Body of pancreas (tissue), 4 donors: ENCODE results near the gene RPL5. TPM values are rescaled to one million over a fixed set of nuclear protein-coding genes. Genes with fewer than 3 reads are reported as not detected.
A peak's percentile ranks its signal among the peaks of the same experiment; 100 is the strongest.

ENCODE experiments used
- ATAC-seq: fragments of 150-250 bp; one replicate; pipeline ENCODE4 v1.9.1; 2016
- DNase-seq, 4 donors: peaks; one replicate each; pipeline ENCODE4 v3.0.0-alpha.2; 2019
- H3K27ac ChIP-seq, 4 donors: fragments of 200-600 bp; sonication (generic); 1 replicate in 3 of 4; 2 replicates in 1 of 4; pipeline versions ENCODE4 v1.5.1 to v1.6.1; 2016 to 2019; ENCODE audit warnings: mild to moderate bottlenecking in 1 of 4, mixed read lengths in 1 of 4, moderate library complexity in 1 of 4
- H3K27me3 ChIP-seq, 2 donors: fragments of 200-600 bp; sonication (generic); one replicate each; pipeline ENCODE4 v1.6.0; 2016; ENCODE audit warnings: mild to moderate bottlenecking in 1 of 2
- H3K36me3 ChIP-seq, 2 donors: fragments of 200-600 bp; sonication (generic); replicated peaks in 1 of 2; 2 replicates each; pipeline ENCODE4 v1.5.1; 2016; ENCODE audit warnings: low read depth in 2 of 2; ENCODE audit not compliant: insufficient read depth in 1 of 2
- H3K4me1 ChIP-seq: fragments of 200-600 bp; sonication (generic); one replicate; pipeline ENCODE4 v1.6.0; 2016
- H3K4me3 ChIP-seq, 2 donors: fragments of 200-600 bp; sonication (generic); 1 replicate in 1 of 2; 2 replicates in 1 of 2; pipeline ENCODE4 v1.5.1; 2016 to 2019
- H3K9me3 ChIP-seq, 3 donors: fragments of 200-600 bp; sonication (generic); 1 replicate in 2 of 3; 2 replicates in 1 of 3; pipeline ENCODE4 v1.5.1; 2016
- POLR2A ChIP-seq, 3 donors: fragments of 450-650 bp; IDR thresholded peaks; one replicate each; pipeline ENCODE4 v1.6.1; 2016; ENCODE audit warnings: antibody characterized with exemption in 3 of 3, mild to moderate bottlenecking in 2 of 3
- WGBS, 2 donors: methylation state at CpG; one replicate each; pipeline ENCODE4 v1.1.5; 2017; 5-methylcytosine and 5-hydroxymethylcytosine counted together
- intact Hi-C: fragments of 100-400 bp; cut with DNase I; formaldehyde crosslinking; loops from one replicate; pipeline ENCODE4 v1.15.1; 2023
- total RNA-seq, 2 donors: library from RNA; depleted of rRNA; stranded (reverse); fragments of >200 nt; gene quantifications; one replicate each; pipeline ENCODE4 v1.1.0, GENCODE V29; 2016
- TF ChIP-seq, protein P1 (sequence below), 7 experiments: fragments of 450-650 bp in 4 of 7; fragments of 200-600 bp in 3 of 7; sonication (generic) in 3 of 7; IDR thresholded peaks; one replicate each; pipeline ENCODE4 v1.5.1; 2016 to 2019; ENCODE audit warnings: antibody characterized with exemption in 7 of 7

The RPL5 gene
- total RNA-seq, 2 donors from 2014 or later, result 979 to 1,023 TPM

DNA sequence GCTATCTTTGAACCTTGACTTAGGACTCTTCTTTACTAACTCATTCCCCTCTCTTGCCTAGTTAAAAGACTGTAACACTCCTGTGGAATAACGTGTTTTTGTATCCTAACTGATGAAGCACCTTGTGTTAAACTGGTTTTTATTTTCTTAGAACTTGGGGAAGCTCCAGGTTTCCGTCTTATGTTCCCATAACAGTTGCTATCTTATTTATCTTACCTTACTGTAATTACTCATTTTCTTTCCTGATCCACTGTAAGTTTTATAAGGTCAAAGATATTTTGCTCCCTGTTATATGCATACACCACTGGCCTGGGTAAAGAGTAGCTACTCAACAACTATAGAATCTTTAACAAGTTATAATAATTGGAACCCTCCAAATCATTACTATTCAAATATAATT, 43.1 kb downstream of the RPL5 start:
- H3K27ac ChIP-seq, result no peak overlapping the region
- no peak overlapping the region for H3K4me3 ChIP-seq
- no peaks in the 10 kb centered on the region for H3K27me3 ChIP-seq
- intact Hi-C loops, result no loop called here
- H3K36me3 ChIP-seq, result no peaks in the 10 kb centered on the region
- WGBS, 2 donors, result 54% methylated on average over 2 of the region's 2 CpGs
- TF ChIP-seq, protein P1, sequence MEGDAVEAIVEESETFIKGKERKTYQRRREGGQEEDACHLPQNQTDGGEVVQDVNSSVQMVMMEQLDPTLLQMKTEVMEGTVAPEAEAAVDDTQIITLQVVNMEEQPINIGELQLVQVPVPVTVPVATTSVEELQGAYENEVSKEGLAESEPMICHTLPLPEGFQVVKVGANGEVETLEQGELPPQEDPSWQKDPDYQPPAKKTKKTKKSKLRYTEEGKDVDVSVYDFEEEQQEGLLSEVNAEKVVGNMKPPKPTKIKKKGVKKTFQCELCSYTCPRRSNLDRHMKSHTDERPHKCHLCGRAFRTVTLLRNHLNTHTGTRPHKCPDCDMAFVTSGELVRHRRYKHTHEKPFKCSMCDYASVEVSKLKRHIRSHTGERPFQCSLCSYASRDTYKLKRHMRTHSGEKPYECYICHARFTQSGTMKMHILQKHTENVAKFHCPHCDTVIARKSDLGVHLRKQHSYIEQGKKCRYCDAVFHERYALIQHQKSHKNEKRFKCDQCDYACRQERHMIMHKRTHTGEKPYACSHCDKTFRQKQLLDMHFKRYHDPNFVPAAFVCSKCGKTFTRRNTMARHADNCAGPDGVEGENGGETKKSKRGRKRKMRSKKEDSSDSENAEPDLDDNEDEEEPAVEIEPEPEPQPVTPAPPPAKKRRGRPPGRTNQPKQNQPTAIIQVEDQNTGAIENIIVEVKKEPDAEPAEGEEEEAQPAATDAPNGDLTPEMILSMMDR (IDR thresholded peaks at IDR 0.05), result no peak
- TF ChIP-seq POLR2A (IDR thresholded peaks at IDR 0.05), result no peak
- no peaks in the 10 kb centered on the region for H3K9me3 ChIP-seq
- H3K4me1 ChIP-seq, result peaks cover 11% of the 10 kb centered on the region
- ATAC-seq (no peak), DNase-seq (no peak)

DNA sequence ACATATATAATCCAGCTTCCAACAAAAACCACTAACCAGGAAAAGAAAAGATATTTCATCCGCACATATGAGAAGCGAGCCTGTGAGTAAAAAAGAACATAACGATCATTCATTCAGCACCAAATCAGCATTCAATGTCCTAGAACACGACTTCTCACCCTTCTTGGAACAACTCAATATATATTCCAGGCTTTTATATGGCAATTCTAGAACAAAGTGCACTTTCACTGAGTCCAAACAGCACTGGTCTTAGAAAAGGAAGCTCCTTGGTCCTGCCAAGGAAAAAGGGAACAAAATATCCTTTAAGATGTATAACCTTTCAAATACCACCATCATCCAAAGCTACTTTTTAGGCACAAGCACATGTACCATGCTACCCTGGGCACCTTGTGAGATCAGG, 44.5 kb downstream of the RPL5 start:
- 95 to 96% methylated on average over 4 of the region's 4 CpGs for WGBS, 2 donors
- H3K27me3 ChIP-seq, result no peaks in the 10 kb centered on the region
- no peak overlapping the region for H3K4me3 ChIP-seq
- intact Hi-C loops, result no loop called here
- ATAC-seq (no peak), DNase-seq (no peak)
- H3K27ac ChIP-seq, result no peak overlapping the region
- peaks cover 11% of the 10 kb centered on the region for H3K4me1 ChIP-seq
- H3K36me3 ChIP-seq, result no peaks in the 10 kb centered on the region
- H3K9me3 ChIP-seq, result no peaks in the 10 kb centered on the region
- TF ChIP-seq, protein P1 (IDR thresholded peaks at IDR 0.05), result no peak
- TF ChIP-seq POLR2A (IDR thresholded peaks at IDR 0.05), result no peak

DNA sequence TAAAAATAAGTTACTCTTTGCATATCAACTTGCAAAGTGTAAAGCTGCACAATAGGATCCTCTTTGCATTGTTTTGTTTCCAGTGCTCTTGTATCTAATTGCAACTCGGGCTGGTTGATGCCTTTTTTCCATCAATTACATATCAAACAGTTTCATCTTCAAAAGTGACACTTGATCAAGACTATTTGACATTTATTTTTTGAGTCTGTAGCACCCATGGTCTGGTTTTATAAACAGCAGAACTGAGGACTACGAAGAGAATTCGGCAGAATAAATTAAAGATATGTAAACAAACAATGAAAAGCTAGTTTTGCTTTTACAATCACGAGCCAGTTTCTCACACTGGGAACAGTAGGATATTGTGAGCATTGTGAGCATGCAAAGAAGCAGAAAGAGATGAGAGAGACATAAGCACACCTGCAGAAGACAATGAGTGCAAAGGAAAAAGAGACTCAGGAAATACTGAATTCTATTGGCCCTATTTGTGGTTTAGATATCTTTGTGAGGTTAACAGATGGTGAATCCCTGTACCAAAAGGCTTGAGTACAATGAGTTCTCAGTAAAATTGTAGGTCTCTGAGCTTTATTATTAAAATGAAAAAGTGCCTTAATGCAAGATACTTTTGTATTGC, 45.4 kb downstream of the RPL5 start:
- 15% methylated on average over 4 of the region's 4 CpGs for WGBS, 2 donors
- Histone ChIP-seq H3K36me3 (no peaks in the 10 kb centered on the region), H3K27me3 (no peaks in the 10 kb centered on the region), H3K9me3 (no peaks in the 10 kb centered on the region), H3K27ac (no peak overlapping the region), H3K4me3 (no peak overlapping the region), H3K4me1 (peaks cover 11% of the 10 kb centered on the region)
- DNase-seq, result no peak
- intact Hi-C loops, result no loop called here
- TF ChIP-seq, protein P1 (IDR thresholded peaks at IDR 0.05), result no peak
- no peak for TF ChIP-seq POLR2A (IDR thresholded peaks at IDR 0.05)
- peak; percentile 48 for ATAC-seq

DNA sequence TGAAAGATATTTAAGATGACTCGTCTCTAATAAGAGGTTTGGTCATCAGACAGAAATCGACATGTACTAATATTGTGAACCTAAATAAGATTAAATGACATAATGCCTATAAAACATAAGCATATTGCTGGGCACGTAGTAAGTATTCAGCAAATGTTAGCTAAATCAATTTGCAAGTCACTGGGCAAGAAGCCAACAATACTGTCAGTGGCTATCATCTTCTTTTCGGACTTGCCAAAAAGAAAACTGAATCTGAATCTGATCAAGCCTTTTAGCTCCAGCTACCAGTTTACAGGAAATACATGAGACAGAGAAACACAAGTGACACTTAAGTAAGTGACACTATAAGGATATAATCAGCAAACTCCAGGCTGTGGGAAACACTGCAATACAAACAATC, 46.0 kb downstream of the RPL5 start:
- H3K27me3 ChIP-seq, result no peaks in the 10 kb centered on the region
- no peaks in the 10 kb centered on the region for H3K36me3 ChIP-seq
- peaks cover 11% of the 10 kb centered on the region for H3K4me1 ChIP-seq
- intact Hi-C loops, result no loop called here
- TF ChIP-seq, protein P1 (IDR thresholded peaks at IDR 0.05), result no peak
- TF ChIP-seq POLR2A (IDR thresholded peaks at IDR 0.05), result no peak
- no peak overlapping the region for H3K27ac ChIP-seq
- H3K4me3 ChIP-seq, result no peak overlapping the region
- ATAC-seq (no peak), DNase-seq (no peak)
- H3K9me3 ChIP-seq, result no peaks in the 10 kb centered on the region
- WGBS, 2 donors, result 47 to 54% methylated on average over 4 of the region's 4 CpGs

DNA sequence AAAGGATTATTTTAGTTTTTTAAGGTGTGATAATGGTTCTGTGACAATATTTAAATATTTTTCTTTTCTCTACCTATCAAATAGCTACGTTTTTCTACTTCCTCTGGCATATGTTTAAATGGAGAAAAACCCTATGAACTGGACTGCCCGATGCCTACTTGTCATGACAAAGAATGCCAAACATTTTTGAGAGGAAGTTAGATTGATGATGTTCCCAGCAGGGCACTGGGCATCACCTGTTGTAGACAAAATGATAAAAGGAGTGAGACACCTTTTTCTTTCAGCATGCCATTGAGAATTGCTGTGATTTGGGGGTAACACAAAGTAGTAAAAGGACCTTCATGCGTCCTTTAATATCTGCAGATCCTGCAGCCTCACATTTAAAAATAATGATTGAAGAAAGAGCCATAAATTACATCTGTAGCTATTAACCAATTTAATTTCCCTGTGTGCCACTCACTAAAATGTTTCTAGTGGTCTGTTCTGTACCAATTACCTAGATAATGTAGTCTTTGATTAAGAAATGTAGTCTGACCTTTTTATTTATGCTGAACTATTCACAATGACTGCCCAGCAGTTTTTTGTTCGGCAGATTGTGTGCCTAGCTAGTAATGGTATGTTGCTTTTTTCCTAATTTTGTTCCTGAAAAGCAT, 47.6 kb downstream of the RPL5 start:
- no peak overlapping the region for H3K4me3 ChIP-seq
- ATAC-seq (no peak), DNase-seq (no peak)
- 71 to 76% methylated on average over 4 of the region's 4 CpGs for WGBS, 2 donors
- no peak overlapping the region for H3K27ac ChIP-seq
- peaks cover 11% of the 10 kb centered on the region for H3K4me1 ChIP-seq
- intact Hi-C loops, result no loop called here
- no peaks in the 10 kb centered on the region for H3K9me3 ChIP-seq
- H3K27me3 ChIP-seq, result no peaks in the 10 kb centered on the region
- H3K36me3 ChIP-seq, result no peaks in the 10 kb centered on the region
- no peak for TF ChIP-seq POLR2A (IDR thresholded peaks at IDR 0.05)
- TF ChIP-seq, protein P1 (IDR thresholded peaks at IDR 0.05), result no peak
